Right kidney (tissue), 1 donor: ENCODE results near the gene RFT1.
A peak's percentile ranks its signal among the peaks of the same experiment; 100 is the strongest.
"Not testable (repeated sequence)": the region's sequence is repeated elsewhere in the genome, so short reads cannot be mapped to it uniquely, and the experiment has no call there.

ENCODE experiments used
- DNase-seq: peaks from one replicate; pipeline ENCODE4 v3.0.0-alpha.2; 2016

Gene RFT1

DNA sequence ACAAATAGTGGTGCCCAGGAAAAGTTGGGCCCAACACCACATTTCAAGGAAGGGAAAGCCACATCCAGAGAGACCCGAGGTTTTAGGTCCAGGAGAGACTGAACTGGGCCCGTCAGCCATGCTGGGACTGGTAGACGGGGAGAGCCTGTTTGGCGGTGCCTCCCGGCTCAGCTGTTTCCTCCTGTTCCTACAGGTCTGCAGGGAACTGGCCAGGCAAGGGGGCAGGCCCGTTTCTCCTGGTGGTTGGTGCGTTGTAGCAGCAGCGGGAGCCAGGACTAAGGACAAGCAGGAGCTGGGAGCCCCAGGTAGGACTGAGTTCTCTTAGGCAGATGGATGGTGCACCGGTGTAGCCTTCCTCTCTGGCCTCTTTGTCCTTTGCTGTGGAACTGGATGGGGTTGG, 34.7 kb upstream of the RFT1 start:
- DNase-seq = no peak

DNA sequence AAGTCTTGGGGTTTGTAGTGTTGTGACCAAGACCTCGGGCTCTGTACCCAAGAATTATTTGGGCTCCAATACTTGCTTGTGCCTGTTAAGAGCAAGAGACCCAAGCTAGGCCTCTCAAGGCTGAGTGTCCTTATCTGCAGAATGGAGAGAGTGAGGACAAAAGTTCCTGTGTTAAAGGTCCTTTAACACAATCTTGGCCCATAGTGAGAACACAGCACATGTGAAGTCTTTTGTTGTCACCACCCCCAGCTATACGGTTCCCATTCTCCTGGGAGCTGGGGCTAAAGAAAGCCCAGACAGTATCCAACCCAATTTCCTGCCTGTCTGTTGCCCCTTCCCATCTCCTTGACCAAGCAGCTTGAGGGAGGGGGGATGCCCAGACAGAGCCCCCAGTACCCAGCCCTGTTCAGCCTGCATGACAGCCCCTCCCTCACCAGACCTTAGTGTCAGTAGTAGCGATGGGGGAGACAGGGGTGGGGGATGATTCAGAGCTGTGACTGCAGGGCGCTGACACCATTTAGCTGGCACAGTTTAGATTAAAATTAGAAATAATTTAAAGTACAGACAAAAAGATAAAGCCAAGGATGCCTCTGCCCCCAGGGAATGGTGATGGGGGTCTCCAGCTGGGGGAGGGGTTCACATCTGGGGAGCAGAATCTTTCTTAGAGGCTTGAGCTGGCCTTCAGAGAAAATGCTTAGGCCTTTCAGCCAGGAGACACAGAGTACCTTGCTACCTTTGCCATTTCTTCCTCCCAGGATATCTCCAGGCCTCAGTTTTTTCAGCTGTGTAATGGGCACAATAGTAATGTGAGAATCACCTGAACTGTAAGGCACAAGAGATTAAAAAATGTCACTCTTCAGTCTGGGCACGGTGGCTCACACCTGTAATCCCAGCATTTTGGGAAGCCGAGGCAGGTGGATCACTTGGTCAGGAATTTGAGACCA, 33.5 kb upstream of the RFT1 start:
- DNase-seq = no peak

- no peak for DNase-seq
Measured at GRCh38 chr3:53162672-53163443, 32.6 kb upstream of the RFT1 start.

GRCh38 chr3:53161820-53162671, 31.8 kb upstream of the RFT1 start:
- peak; percentile 57 for DNase-seq

- DNase-seq = peak; percentile 70
Measured at GRCh38 chr3:53161450-53161819, 31.2 kb upstream of the RFT1 start.

GRCh38 chr3:53160660-53161449, 30.6 kb upstream of the RFT1 start, which contains the start of gene PRKCD:
Gene PRKCD, plus strand, starts transcription at chr3:53161209. Its CDS starts 17,214 bp downstream, at chr3:53178423.
- DNase-seq = peak; percentile 68

DNA sequence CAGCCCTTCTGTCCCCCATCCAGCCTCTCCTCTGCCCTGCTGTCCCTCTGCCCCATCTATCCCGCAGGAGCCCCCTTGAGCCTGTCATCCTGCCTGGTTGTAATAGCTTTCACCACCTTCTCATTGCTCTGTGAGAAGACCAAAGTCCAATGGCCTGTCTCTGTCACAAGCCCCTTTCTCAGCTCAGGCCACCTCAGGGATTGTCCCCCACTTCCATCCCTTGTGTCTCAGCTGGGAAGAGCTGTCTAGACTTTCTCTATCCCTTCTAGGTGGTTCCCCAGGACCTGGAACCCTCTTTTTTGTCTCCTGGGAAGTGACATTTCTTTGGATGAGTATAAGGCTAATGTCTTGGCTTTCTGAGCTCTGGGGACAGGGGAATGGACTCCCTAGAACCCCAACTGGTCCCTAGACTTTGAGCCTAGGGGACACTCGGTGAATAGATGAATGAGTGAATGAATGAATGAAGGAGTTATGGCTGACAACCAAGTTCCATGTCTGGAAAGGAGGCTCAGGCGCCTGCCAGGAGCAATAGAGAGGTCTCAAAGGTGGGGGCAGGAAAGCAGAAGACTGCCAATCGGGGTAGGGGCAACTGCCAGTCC, 29.9 kb upstream of the RFT1 start:
- no peak for DNase-seq

DNA sequence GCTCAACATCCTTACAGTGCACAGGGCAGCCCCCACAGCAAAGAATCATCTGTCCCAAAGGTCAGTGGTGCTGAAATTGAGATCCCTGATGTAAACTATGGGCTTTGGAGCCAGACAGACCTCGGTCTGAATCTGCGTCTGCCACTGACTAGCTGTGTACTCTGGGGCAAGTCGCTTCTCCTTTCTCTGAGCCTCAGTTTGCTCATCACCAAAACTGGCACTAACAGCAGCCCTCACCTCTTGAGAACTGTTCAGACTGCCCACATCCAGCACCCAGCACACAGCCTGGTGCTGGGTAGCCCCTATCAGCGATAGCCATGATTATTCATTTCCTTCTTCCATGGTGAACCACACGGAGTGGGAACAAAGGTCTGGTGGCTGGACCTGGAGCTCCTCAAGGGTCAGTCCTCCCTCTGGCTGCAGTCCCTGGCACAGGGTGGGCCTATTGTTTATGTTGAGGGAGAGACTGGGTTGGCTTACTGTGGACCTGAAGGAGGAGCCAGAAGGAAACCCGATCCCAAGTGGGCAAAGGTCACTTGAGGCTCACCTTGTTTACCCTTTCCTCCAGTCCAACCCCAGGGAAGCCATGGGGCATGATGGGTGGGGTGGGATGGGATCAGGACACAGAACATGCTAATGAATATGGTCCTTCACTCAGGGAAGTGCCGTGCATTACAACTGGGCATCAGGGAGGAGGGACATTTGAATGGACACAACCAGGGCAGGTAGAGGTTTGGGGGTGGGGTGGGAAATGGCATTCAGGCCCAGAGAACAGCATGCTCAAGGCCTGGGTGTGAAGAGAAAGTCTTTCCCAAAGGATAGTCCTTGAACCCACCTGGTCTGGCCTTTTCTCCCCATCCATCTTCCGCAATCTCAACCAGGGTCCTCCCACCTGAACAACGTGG, 29.2 kb upstream of the RFT1 start:
- DNase-seq = no peak

DNA sequence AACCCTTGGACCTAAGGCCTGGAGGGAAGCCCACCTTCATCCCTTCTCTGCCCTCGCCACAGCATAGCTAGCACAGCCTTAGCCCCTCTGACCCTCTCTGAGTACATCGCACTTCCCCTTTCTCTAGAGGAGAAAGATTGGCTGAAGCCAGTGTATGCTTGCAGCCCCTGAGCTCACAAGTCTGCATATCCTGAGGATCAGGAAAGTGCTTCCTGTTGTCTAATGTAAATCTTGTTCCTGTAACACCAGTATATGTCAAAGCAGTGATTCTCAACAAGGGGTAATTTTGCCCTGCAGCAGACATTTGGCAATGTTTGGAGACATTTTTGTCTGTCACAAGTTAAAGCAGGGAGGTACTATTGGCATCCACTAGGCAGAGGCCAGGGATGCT, 28.5 kb upstream of the RFT1 start:
- DNase-seq = no peak

DNA sequence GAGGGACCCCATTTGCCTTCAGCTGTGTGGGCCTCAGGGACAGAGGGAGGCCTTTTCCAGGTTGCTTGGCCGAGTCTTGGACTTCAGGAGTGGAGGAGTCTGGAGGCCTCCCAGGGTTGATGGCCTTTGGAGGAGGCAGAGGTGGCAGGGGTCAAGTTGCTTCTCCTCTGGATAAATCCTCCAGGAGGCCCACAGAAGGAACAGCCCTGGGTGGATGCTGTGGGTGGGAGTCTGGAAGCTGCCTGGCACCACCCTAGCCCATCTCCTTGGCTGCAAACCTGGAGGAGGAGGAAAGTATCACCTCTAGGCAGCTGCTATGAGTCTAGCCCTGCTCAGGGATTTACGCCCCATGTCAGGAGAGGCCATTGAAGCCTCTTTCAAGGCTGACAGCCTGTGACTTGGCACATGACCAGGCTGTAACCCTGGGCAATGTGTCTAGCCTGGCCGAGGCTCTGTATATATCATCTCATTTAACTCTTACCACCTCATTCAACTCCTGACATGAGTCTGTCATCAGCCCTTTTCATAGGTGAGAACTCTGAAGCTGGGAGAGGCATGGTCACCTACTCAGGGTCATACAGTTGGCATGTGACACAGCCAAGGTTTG, 27.8 kb upstream of the RFT1 start:
- DNase-seq = no peak

DNA sequence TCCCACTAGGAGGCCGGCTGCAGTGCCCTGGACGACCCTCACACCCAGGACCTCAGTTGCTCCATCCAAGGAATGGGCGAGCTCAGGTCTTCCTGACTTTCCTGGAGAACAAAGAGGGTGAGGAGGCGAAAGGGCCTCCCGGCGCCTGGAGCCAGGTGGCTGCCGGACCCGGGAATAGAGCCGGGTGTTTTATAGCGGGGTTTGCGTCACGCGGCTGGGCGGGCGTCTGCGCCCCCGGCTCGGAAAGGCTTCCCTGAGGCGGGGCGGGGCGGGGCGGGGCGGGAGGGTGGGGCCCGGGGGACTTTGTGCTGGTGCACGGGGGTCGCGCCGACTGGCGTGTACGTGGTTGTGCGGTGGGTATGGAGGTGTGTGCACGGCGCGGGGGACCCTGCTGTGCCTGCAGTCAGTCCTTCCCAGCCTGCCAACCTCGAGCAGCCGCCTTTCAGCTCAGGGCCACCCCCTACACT, 26.2 kb upstream of the RFT1 start:
- no peak for DNase-seq

DNA sequence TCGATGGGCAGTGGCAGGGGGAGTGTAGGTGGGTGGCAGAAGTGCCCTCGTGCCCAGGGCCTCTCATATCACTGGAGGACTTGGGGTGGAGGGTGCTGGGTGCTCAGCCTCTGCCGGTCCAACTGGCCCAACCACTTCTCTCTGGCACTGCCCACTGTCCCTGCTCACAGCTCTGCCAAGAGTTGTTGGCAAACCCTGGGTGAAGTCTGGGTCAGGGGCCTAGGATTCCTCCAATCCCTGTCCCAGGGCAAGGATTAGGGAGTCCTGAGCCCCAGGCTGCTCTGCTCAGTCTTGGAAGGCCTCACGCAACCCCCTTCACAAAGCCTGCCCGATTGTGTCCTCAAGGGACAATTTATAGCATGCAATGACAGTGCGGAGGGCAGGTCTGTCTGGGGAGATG, 25.5 kb upstream of the RFT1 start:
- no peak for DNase-seq

- DNase-seq = no peak
Measured at GRCh38 chr3:53154881-53155285, 24.6 kb upstream of the RFT1 start.

- no peak for DNase-seq
Measured at GRCh38 chr3:53153980-53154379, 23.7 kb upstream of the RFT1 start.

GRCh38 chr3:53153264-53153823, 23.1 kb upstream of the RFT1 start:
- DNase-seq = no peak

GRCh38 chr3:53151870-53152660, 21.8 kb upstream of the RFT1 start:
- DNase-seq = no peak

DNA sequence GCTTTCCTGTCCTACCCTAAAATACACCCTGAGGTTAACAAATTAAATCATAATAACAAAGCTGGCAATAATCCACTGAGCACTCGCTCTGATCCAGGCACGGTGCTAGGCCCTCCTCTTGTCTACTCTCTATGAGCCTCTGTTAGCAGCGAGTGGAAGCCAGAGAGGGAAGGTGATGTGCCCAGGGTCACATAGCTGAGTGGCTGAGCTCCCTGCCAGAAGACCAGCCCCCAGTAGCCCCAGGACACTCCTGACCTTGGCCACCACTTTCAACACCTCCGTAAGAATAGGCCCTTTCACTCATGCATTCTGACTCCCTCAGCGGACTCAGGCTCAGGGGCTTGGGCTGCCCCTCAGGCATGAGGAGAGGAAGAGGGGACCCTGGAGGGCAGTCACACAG, 21.2 kb upstream of the RFT1 start:
- DNase-seq = no peak

- not testable (repeated sequence) for DNase-seq
Measured at GRCh38 chr3:53151086-53151438, 20.8 kb upstream of the RFT1 start.
